ENCODE data around the gene CNOT10. TPM values are rescaled to one million over a fixed set of nuclear protein-coding genes. Genes with fewer than 3 reads are reported as not detected.
"Not testable (repeated sequence)": the region's sequence is repeated elsewhere in the genome, so short reads cannot be mapped to it uniquely, and the experiment has no call there.

CNOT10 gene
- total RNA-seq, 6 experiments from 2014 or later, result 10.6 to 36.3 (median 12.5) TPM

DNA sequence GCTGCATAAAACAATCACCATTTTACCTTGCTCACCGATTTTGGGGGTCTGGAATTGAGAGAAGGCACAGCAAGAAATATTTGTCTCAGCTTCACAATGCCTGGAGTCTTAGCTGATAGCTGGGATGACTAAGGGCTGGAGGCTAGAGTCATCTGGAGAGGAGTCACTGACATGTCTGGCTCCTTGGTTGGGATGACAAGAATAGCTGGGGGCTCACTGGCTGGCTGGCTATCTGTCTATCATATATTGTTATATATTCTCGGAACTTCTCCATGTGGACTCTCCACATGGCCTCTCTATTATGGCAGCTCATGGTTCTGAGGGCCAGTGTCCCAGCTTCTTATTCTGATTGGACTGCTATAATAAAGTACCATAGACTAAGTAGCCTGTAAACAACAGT, 112.8 kb downstream of the CNOT10 start:
- TF ChIP-seq, protein P1, sequence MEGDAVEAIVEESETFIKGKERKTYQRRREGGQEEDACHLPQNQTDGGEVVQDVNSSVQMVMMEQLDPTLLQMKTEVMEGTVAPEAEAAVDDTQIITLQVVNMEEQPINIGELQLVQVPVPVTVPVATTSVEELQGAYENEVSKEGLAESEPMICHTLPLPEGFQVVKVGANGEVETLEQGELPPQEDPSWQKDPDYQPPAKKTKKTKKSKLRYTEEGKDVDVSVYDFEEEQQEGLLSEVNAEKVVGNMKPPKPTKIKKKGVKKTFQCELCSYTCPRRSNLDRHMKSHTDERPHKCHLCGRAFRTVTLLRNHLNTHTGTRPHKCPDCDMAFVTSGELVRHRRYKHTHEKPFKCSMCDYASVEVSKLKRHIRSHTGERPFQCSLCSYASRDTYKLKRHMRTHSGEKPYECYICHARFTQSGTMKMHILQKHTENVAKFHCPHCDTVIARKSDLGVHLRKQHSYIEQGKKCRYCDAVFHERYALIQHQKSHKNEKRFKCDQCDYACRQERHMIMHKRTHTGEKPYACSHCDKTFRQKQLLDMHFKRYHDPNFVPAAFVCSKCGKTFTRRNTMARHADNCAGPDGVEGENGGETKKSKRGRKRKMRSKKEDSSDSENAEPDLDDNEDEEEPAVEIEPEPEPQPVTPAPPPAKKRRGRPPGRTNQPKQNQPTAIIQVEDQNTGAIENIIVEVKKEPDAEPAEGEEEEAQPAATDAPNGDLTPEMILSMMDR (IDR thresholded peaks at IDR 0.05), result no peak
- TF ChIP-seq POLR2A (IDR thresholded peaks at IDR 0.05), result no peak
- Histone ChIP-seq H3K36me3 (no peaks in the 10 kb centered on the region), H3K4me3 (no peak overlapping the region), H3K4me1 (no peaks in the 10 kb centered on the region), H3K27ac (no peak overlapping the region), H3K9me3 (no peaks in the 10 kb centered on the region), H3K27me3 (no peaks in the 10 kb centered on the region)
- DNase-seq (no peak), ATAC-seq (no peak)
- WGBS (ENCODE audit: insufficient coverage, low coverage, low lambda C conversion rate, missing lambda C conversion rate), result 63% methylated on average over 2 of the region's 2 CpGs
- intact Hi-C loops (cut with DNase I), result no loop called here

DNA sequence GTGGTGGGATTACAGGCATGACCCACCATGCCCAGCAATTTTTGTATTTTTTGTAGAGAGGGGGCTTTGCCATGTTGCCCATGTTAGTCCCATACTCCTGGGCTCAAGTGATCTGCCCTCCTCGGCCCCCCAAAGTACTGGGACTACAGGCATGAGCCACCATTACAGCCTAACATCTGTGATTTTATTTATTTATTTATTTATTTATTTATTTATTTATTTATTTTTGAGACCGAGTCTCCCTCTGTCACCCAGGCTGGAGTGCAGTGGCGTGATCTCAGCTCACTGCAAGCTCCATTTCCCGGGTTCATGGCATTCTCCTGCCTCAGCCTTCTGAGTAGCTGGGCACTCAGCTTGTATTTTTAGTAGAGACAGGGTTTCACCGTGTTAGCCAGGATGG, 116.5 kb downstream of the CNOT10 start:
- H3K27ac ChIP-seq; H3K27me3 ChIP-seq; intact Hi-C loops (cut with DNase I); H3K4me1 ChIP-seq; H3K36me3 ChIP-seq; ATAC-seq; H3K9me3 ChIP-seq; H3K4me3 ChIP-seq; DNase-seq: not testable (repeated sequence)
- WGBS (ENCODE audit: insufficient coverage, low coverage, low lambda C conversion rate, missing lambda C conversion rate), result 79% methylated on average over 2 of the region's 5 CpGs

DNA sequence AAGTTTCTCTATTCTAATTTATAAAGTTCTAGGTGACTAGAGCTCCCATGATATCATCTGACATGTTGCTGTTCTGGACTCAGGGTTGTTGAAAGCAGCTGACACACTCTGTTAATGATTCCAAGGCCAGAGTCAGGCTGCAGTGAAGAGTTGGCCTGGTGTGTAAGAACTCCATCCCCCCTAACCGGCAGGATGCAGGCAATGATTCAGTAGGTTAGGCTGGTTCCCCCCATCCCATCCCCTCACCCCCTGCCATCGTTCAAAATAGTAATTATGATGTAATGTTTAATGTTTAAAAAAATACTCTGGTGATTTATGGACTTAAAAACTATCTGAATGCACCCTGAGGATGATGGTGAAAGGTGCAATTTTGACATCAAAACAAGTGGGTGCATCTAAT, 128.2 kb downstream of the CNOT10 start:
- WGBS (ENCODE audit: insufficient coverage, low coverage, low lambda C conversion rate, missing lambda C conversion rate), result 5% methylated on average over 2 of the region's 2 CpGs
- intact Hi-C loops (cut with DNase I), result no loop called here
- ATAC-seq, result peak in 2 of 4 donors; percentile 32 to 62

DNA sequence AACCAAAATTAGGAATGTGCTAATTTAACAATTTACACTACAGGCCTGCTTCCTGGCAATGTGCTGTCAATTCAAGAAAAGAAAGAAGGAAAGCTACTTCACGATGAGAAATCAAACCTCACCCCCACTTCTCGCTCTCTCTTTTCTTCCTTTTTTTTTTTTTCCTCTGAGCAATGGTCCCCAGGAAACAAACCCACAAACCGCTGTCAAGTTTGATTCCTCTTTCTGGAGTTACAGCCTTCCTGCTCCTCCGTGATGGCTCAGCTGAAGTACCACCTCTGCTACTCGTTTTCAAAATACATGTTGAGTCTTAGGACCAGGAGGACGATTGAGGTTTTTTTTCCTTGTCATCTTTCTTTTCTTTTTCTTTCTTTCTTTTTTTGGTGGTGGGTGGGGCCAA, 129.4 kb downstream of the CNOT10 start:
- peaks cover 0 to 14% (median 0%) of the 10 kb centered on the region in 4 donors for H3K4me1 ChIP-seq
- H3K27me3 ChIP-seq, result peaks cover 6 to 25% of the 10 kb centered on the region in 2 donors
- H3K27ac ChIP-seq, result no peak overlapping the region
- no peaks in the 10 kb centered on the region for H3K9me3 ChIP-seq
- 53% methylated on average over 6 of the region's 6 CpGs for WGBS (ENCODE audit: insufficient coverage, low coverage, low lambda C conversion rate, missing lambda C conversion rate)
- no peak for ATAC-seq
- H3K36me3 ChIP-seq, result no peaks in the 10 kb centered on the region
- DNase-seq, result no peak
- intact Hi-C loops (cut with DNase I), result no loop called here
- no peak overlapping the region for H3K4me3 ChIP-seq
- TF ChIP-seq, protein P1 (IDR thresholded peaks at IDR 0.05), result no peak
- no peak for TF ChIP-seq POLR2A (IDR thresholded peaks at IDR 0.05)

More for the DNA sequence above, 128.2 kb downstream of the CNOT10 start:
- H3K4me1 ChIP-seq, result peaks cover 0 to 14% (median 0%) of the 10 kb centered on the region in 4 donors
- H3K9me3 ChIP-seq, result no peaks in the 10 kb centered on the region
- TF ChIP-seq POLR2A (IDR thresholded peaks at IDR 0.05), result no peak
- TF ChIP-seq, protein P1 (IDR thresholded peaks at IDR 0.05), result no peak
- no peak overlapping the region for H3K27ac ChIP-seq
- H3K27me3 ChIP-seq, result peaks cover 6 to 14% of the 10 kb centered on the region in 2 donors
- H3K4me3 ChIP-seq, result no peak overlapping the region
- DNase-seq, result no peak
- no peaks in the 10 kb centered on the region for H3K36me3 ChIP-seq

DNA sequence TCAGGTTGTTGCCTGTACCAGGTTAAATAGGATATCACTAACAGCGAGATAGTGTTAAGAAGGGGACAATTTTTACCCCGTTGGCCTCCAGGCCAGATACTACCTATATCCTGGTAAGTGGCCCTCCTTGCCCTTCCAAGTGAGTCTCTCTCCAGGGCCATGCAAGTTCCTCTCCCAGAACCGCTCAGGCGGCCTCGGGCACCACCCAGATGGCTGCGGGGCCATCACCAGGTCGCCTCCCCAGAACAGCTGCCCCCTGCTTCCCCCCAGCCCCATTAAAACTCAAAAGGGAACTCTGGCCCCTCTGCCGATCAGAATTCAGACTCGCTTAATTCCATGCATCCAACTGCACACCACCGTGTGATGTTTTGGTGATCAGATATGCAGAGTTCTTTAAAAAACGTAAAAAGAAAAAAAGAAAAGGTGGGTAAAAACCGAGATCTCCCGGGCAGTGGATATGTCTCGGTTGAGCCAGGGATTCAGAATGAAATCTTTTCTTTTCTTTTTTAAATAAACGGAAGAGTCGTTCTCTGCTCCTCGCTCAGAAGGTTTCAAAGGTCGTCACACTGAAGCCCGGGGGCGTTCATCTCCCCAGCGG, 131.0 kb downstream of the CNOT10 start:
- intact Hi-C loops (cut with DNase I), result no loop called here
- H3K36me3 ChIP-seq, result no peaks in the 10 kb centered on the region
- no peak for DNase-seq
- H3K27me3 ChIP-seq, result peaks cover 6 to 41% of the 10 kb centered on the region in 2 donors
- no peaks in the 10 kb centered on the region for H3K9me3 ChIP-seq
- no peak overlapping the region for H3K4me3 ChIP-seq
- H3K27ac ChIP-seq, result no peak overlapping the region
- WGBS (ENCODE audit: insufficient coverage, low coverage, low lambda C conversion rate, missing lambda C conversion rate), result 9% methylated on average over 21 of the region's 21 CpGs
- ATAC-seq, result no peak
- TF ChIP-seq, protein P1 (IDR thresholded peaks at IDR 0.05), result no peak
- TF ChIP-seq POLR2A (IDR thresholded peaks at IDR 0.05), result no peak
- peaks cover 0 to 14% (median 0%) of the 10 kb centered on the region in 4 donors for H3K4me1 ChIP-seq
